ENCODE data around the gene ACP4. TPM values are rescaled to one million over a fixed set of nuclear protein-coding genes. Genes with fewer than 3 reads are reported as not detected.

Gene ACP4
- total RNA-seq, 2 donors from 2014 or later, result not detected

GRCh38 chr19:50817941-50818858 lies 28.0 kb downstream of the ACP4 start:
- H3K4me1 ChIP-seq (ENCODE audit: control insufficient read depth, insufficient read depth, low read length), result no peaks in the 10 kb centered on the region
- Mint-ChIP-seq H3K36me3 (ENCODE audit: low read depth) (no peaks in the 10 kb centered on the region), H3K4me1 (peaks cover 20% of the 10 kb centered on the region), H3K27ac (no peak overlapping the region), H3K4me3 (peak overlapping the region; percentile 58), H3K27me3 (ENCODE audit: insufficient read depth) (peaks cover 92% of the 10 kb centered on the region), H3K9me3 (no peaks in the 10 kb centered on the region)
- H3K27ac ChIP-seq (ENCODE audit: low read depth, low read length), result no peak overlapping the region
- TF ChIP-seq CTCF (conservative IDR thresholded peaks at IDR 0.05), result no peak
- peak overlapping the region; percentile 56 for H3K4me3 ChIP-seq (ENCODE audit: low read length)
- peaks cover 58% of the 10 kb centered on the region for H3K27me3 ChIP-seq (ENCODE audit: control insufficient read depth, insufficient read depth, low read length, poor library complexity, severe bottlenecking)
- H3K9me3 ChIP-seq (ENCODE audit: control insufficient read depth, low read length), result no peaks in the 10 kb centered on the region
- H3K9ac ChIP-seq (ENCODE audit: extremely low read depth, low read length, poor library complexity, severe bottlenecking), result no peak overlapping the region
- 21 to 36% methylated on average over 12 to 52 of the region's 52 CpGs for WGBS, 2 experiments (ENCODE audit: insufficient coverage in 1 of 2, insufficient read length in 1 of 2)
- H3K36me3 ChIP-seq (ENCODE audit: control insufficient read depth, insufficient read depth, low read length), result no peaks in the 10 kb centered on the region
- DNase-seq, result peak; percentile 98

- Histone ChIP-seq H3K36me3 (ENCODE audit: control insufficient read depth, insufficient read depth, low read length) (no peaks in the 10 kb centered on the region), H3K4me1 (ENCODE audit: control insufficient read depth, insufficient read depth, low read length) (no peaks in the 10 kb centered on the region), H3K27me3 (ENCODE audit: control insufficient read depth, insufficient read depth, low read length, poor library complexity, severe bottlenecking) (peaks cover 58% of the 10 kb centered on the region), H3K9ac (ENCODE audit: extremely low read depth, low read length, poor library complexity, severe bottlenecking) (no peak overlapping the region), H3K27ac (ENCODE audit: low read depth, low read length) (no peak overlapping the region), H3K4me3 (ENCODE audit: low read length) (no peak overlapping the region), H3K9me3 (ENCODE audit: control insufficient read depth, low read length) (no peaks in the 10 kb centered on the region)
- H3K27me3 Mint-ChIP-seq (ENCODE audit: insufficient read depth), result peaks cover 95% of the 10 kb centered on the region
- WGBS, 2 experiments (ENCODE audit: insufficient coverage in 1 of 2, insufficient read length in 1 of 2), result 90% methylated on average over 7 to 12 of the region's 12 CpGs
- H3K4me3 Mint-ChIP-seq, result peak overlapping the region; percentile 58
- no peak for TF ChIP-seq CTCF (conservative IDR thresholded peaks at IDR 0.05)
- no peak overlapping the region for H3K27ac Mint-ChIP-seq
- H3K9me3 Mint-ChIP-seq, result no peaks in the 10 kb centered on the region
- no peaks in the 10 kb centered on the region for H3K36me3 Mint-ChIP-seq (ENCODE audit: low read depth)
- DNase-seq, result peak; percentile 51
- peaks cover 20% of the 10 kb centered on the region for H3K4me1 Mint-ChIP-seq
Measured at GRCh38 chr19:50818859-50819472, 28.8 kb downstream of the ACP4 start.

GRCh38 chr19:50819636-50820035 lies 29.4 kb downstream of the ACP4 start:
- Mint-ChIP-seq H3K4me1 (peaks cover 20% of the 10 kb centered on the region), H3K27me3 (ENCODE audit: insufficient read depth) (peaks cover 95% of the 10 kb centered on the region), H3K36me3 (ENCODE audit: low read depth) (no peaks in the 10 kb centered on the region), H3K4me3 (no peak overlapping the region), H3K27ac (no peak overlapping the region), H3K9me3 (no peaks in the 10 kb centered on the region)
- H3K9ac ChIP-seq (ENCODE audit: extremely low read depth, low read length, poor library complexity, severe bottlenecking), result no peak overlapping the region
- no peak overlapping the region for H3K27ac ChIP-seq (ENCODE audit: low read depth, low read length)
- 62 to 72% methylated on average over 4 to 8 of the region's 8 CpGs for WGBS, 2 experiments (ENCODE audit: insufficient coverage in 1 of 2, insufficient read length in 1 of 2)
- no peak for TF ChIP-seq CTCF (conservative IDR thresholded peaks at IDR 0.05)
- peaks cover 58% of the 10 kb centered on the region for H3K27me3 ChIP-seq (ENCODE audit: control insufficient read depth, insufficient read depth, low read length, poor library complexity, severe bottlenecking)
- no peaks in the 10 kb centered on the region for H3K4me1 ChIP-seq (ENCODE audit: control insufficient read depth, insufficient read depth, low read length)
- H3K36me3 ChIP-seq (ENCODE audit: control insufficient read depth, insufficient read depth, low read length), result no peaks in the 10 kb centered on the region
- H3K9me3 ChIP-seq (ENCODE audit: control insufficient read depth, low read length), result no peaks in the 10 kb centered on the region
- DNase-seq, result peak; percentile 62
- H3K4me3 ChIP-seq (ENCODE audit: low read length), result no peak overlapping the region
